WTC11 (cell line): ENCODE data around the gene AGBL2. TPM values are rescaled to one million over a fixed set of nuclear protein-coding genes. Genes with fewer than 3 reads are reported as not detected.

Experiments
- ATF3 ChIP-seq: sonication (generic); formaldehyde crosslinking; conservative IDR thresholded peaks from 2 replicates; pipeline ENCODE4 v1.8.1; 2022; ENCODE audit warnings: mild to moderate bottlenecking, missing genetic modification reagents
- ATF6 ChIP-seq: sonication (generic); formaldehyde crosslinking; IDR thresholded peaks from 2 replicates; pipeline ENCODE4 v1.8.1; 2023; ENCODE audit warnings: mild to moderate bottlenecking, missing genetic modification reagents
- CBFB ChIP-seq: sonication (generic); formaldehyde crosslinking; IDR thresholded peaks from 2 replicates; pipeline ENCODE4 v1.8.1; 2022; ENCODE audit warnings: mild to moderate bottlenecking, low read depth, missing genetic modification reagents
- E2F1 ChIP-seq: sonication (generic); formaldehyde crosslinking; IDR thresholded peaks from 2 replicates; pipeline ENCODE4 v1.8.0; 2022; ENCODE audit warnings: mild to moderate bottlenecking, missing genetic modification reagents
- E2F4 ChIP-seq: sonication (generic); formaldehyde crosslinking; IDR thresholded peaks from 2 replicates; pipeline ENCODE4 v1.8.1; 2022; ENCODE audit warnings: low read depth, mild to moderate bottlenecking, moderate library complexity, missing genetic modification reagents, borderline replicate concordance
- EMX1 ChIP-seq: fragments of 250-450 bp; sonication (Bioruptor Pico); IDR thresholded peaks from 2 replicates; pipeline ENCODE4 v1.8.0; 2021; ENCODE audit warnings: mild to moderate bottlenecking
- FOXK1 ChIP-seq: sonication (generic); formaldehyde crosslinking; IDR thresholded peaks from 2 replicates; pipeline ENCODE4 v1.8.0; 2022; ENCODE audit warnings: mild to moderate bottlenecking, moderate library complexity, missing genetic modification reagents
- FOXP4 ChIP-seq: sonication (generic); formaldehyde crosslinking; IDR thresholded peaks from 2 replicates; pipeline ENCODE4 v1.8.0; 2022; ENCODE audit warnings: mild to moderate bottlenecking, missing genetic modification reagents
- GABPB1 ChIP-seq: sonication (generic); formaldehyde crosslinking; IDR thresholded peaks from 2 replicates; pipeline ENCODE4 v1.8.1; 2023; ENCODE audit warnings: mild to moderate bottlenecking, missing genetic modification reagents
- GTF2I ChIP-seq: fragments of 250-450 bp; sonication (Bioruptor Pico); conservative IDR thresholded peaks from 2 replicates; pipeline ENCODE4 v1.4.0; 2021; ENCODE audit warnings: mild to moderate bottlenecking
- HMGXB4 ChIP-seq: sonication (generic); formaldehyde crosslinking; IDR thresholded peaks from 2 replicates; pipeline ENCODE4 v1.8.1; 2023; ENCODE audit warnings: mild to moderate bottlenecking, moderate library complexity, missing genetic modification reagents
- IRF1 ChIP-seq: sonication (generic); formaldehyde crosslinking; IDR thresholded peaks from 2 replicates; pipeline ENCODE4 v1.8.0; 2023; ENCODE audit warnings: missing genetic modification reagents
- MAX ChIP-seq: sonication (generic); formaldehyde crosslinking; IDR thresholded peaks from 2 replicates; pipeline ENCODE4 v1.8.0; 2022; ENCODE audit warnings: mild to moderate bottlenecking, missing genetic modification reagents
- MYBL2 ChIP-seq: sonication (generic); formaldehyde crosslinking; IDR thresholded peaks from 2 replicates; pipeline ENCODE4 v1.8.1; 2023; ENCODE audit warnings: mild to moderate bottlenecking, moderate library complexity, missing genetic modification reagents
- NR1H2 ChIP-seq: sonication (generic); formaldehyde crosslinking; IDR thresholded peaks from 2 replicates; pipeline ENCODE4 v1.9.0; 2021; ENCODE audit warnings: mild to moderate bottlenecking, moderate library complexity, missing genetic modification reagents
- OVOL2 ChIP-seq: fragments of 250-450 bp; sonication (Bioruptor Pico); IDR thresholded peaks from 2 replicates; pipeline ENCODE4 v1.9.0; 2021; ENCODE audit warnings: mild to moderate bottlenecking, borderline replicate concordance
- PRDM15 ChIP-seq: sonication (generic); formaldehyde crosslinking; IDR thresholded peaks from 2 replicates; pipeline ENCODE4 v1.8.0; 2022; ENCODE audit warnings: missing genetic modification reagents
- TEAD1 ChIP-seq: sonication (generic); formaldehyde crosslinking; IDR thresholded peaks from 2 replicates; pipeline ENCODE4 v1.8.0; 2022; ENCODE audit warnings: mild to moderate bottlenecking, missing genetic modification reagents
- ZMAT4 ChIP-seq: fragments of 250-450 bp; sonication (Bioruptor Pico); IDR thresholded peaks from 2 replicates; pipeline ENCODE4 v1.9.0; 2021; ENCODE audit warnings: mild to moderate bottlenecking
- ZNF121 ChIP-seq: sonication (generic); formaldehyde crosslinking; IDR thresholded peaks from 2 replicates; pipeline ENCODE4 v1.8.0; 2023; ENCODE audit warnings: missing genetic modification reagents
- ZNF232 ChIP-seq: sonication (generic); formaldehyde crosslinking; IDR thresholded peaks from 2 replicates; pipeline ENCODE4 v1.8.0; 2022; ENCODE audit warnings: mild to moderate bottlenecking, missing genetic modification reagents
- ZNF671 ChIP-seq: fragments of 250-450 bp; sonication (Bioruptor Pico); IDR thresholded peaks from 2 replicates; pipeline ENCODE4 v1.8.0; 2021; ENCODE audit warnings: mild to moderate bottlenecking
- total RNA-seq: library from RNA; stranded (reverse); gene quantifications from 3 replicates; pipeline ENCODE4 v1.2.3, GENCODE V29; 2021

AGBL2 gene
- total RNA-seq, 1 experiment from 2014 or later, result 3.7 TPM

GRCh38 chr11:47715082-47715669, at the start of gene AGBL2 (continued):
- no peak for TF ChIP-seq ATF3
- TF ChIP-seq OVOL2 (CRISPR knock-in tag), result no peak
- 0 out of 2 replicates have a peak, but pooled peaks have one; percentile 44 for TF ChIP-seq EMX1
- no peak for TF ChIP-seq ZNF121 (CRISPR knock-in tag)
- no peak for TF ChIP-seq E2F1 (CRISPR knock-in tag)
- peak; percentile 24; the same call in 1 of the 2 replicates for TF ChIP-seq GABPB1 (CRISPR knock-in tag)
- TF ChIP-seq FOXP4 (CRISPR knock-in tag), result 0 out of 2 replicates have a peak, but pooled peaks have one; percentile 19
- TF ChIP-seq ZNF671 (CRISPR knock-in tag), result no peak
- no peak for TF ChIP-seq ZNF232 (CRISPR knock-in tag)
- TF ChIP-seq TEAD1, result no peak
- 0 out of 2 replicates have a peak, but pooled peaks have one; percentile 57 for TF ChIP-seq E2F4
- TF ChIP-seq IRF1 (CRISPR knock-in tag), result no peak
- no peak for TF ChIP-seq ATF6 (CRISPR knock-in tag)
- no peak for TF ChIP-seq CBFB
- TF ChIP-seq HMGXB4, result no peak
- no peak for TF ChIP-seq PRDM15 (CRISPR knock-in tag)
- TF ChIP-seq NR1H2 (CRISPR knock-in tag), result no peak
- TF ChIP-seq MAX (CRISPR knock-in tag), result peak; percentile 68; the same call in 1 of the 2 replicates
- 0 out of 2 replicates have a peak, but pooled peaks have one; percentile 64 for TF ChIP-seq MYBL2 (CRISPR knock-in tag)
- no peak; the same call in 1 of the 2 replicates for TF ChIP-seq FOXK1 (CRISPR knock-in tag)
- no peak for TF ChIP-seq GTF2I (CRISPR knock-in tag)
- TF ChIP-seq ZMAT4 (CRISPR knock-in tag), result no peak
